RWPE2 (cell line): ENCODE data around the gene RAF1.
A peak's percentile ranks its signal among the peaks of the same experiment; 100 is the strongest.

Experiments used
- ATAC-seq: fragments of 200-7000 bp; cut with Tn5 transposase; 3 replicates; pipeline ENCODE4 v1.9.1; 2021; ENCODE audit warnings: low read depth
- DNase-seq: peaks from one replicate; pipeline ENCODE4 v3.0.0-alpha.2; 2020; ENCODE audit warnings: low spot score
- H3K27ac ChIP-seq: fragments of 450-650 bp; 2 replicates; pipeline ENCODE4 v1.5.1; 2017; ENCODE audit warnings: mild to moderate bottlenecking; ENCODE audit not compliant: poor library complexity, severe bottlenecking
- H3K27me3 ChIP-seq: fragments of 250-450 bp; sonication (Bioruptor Pico); 2 replicates; pipeline ENCODE4 v1.5.1; 2021; ENCODE audit warnings: mild to moderate bottlenecking, moderate library complexity; ENCODE audit not compliant: insufficient read depth, poor library complexity, severe bottlenecking
- H3K36me3 ChIP-seq: fragments of 250-450 bp; sonication (Bioruptor Pico); 2 replicates; pipeline ENCODE4 v1.5.1; 2020; ENCODE audit warnings: low read depth, mild to moderate bottlenecking, moderate library complexity
- H3K4me1 ChIP-seq: fragments of 250-450 bp; sonication (Bioruptor Pico); 2 replicates; pipeline ENCODE4 v1.5.1; 2021; ENCODE audit warnings: mild to moderate bottlenecking, moderate library complexity; ENCODE audit not compliant: insufficient read depth, poor library complexity, severe bottlenecking
- H3K4me3 ChIP-seq: fragments of 250-450 bp; sonication (Bioruptor Pico); 2 replicates; pipeline ENCODE4 v1.5.1; 2021; ENCODE audit warnings: mild to moderate bottlenecking, moderate library complexity; ENCODE audit not compliant: severe bottlenecking
- H3K9me3 ChIP-seq: fragments of 250-450 bp; sonication (Bioruptor Pico); 2 replicates; pipeline ENCODE4 v1.5.1; 2021; ENCODE audit warnings: mild to moderate bottlenecking, moderate library complexity; ENCODE audit not compliant: severe bottlenecking
- TF ChIP-seq, protein P1 (sequence below): fragments of 450-650 bp; IDR thresholded peaks from one replicate; pipeline ENCODE4 v1.5.1; 2017; ENCODE audit warnings: mild to moderate bottlenecking, moderate library complexity; ENCODE audit not compliant: poor library complexity, severe bottlenecking

The RAF1 gene

DNA sequence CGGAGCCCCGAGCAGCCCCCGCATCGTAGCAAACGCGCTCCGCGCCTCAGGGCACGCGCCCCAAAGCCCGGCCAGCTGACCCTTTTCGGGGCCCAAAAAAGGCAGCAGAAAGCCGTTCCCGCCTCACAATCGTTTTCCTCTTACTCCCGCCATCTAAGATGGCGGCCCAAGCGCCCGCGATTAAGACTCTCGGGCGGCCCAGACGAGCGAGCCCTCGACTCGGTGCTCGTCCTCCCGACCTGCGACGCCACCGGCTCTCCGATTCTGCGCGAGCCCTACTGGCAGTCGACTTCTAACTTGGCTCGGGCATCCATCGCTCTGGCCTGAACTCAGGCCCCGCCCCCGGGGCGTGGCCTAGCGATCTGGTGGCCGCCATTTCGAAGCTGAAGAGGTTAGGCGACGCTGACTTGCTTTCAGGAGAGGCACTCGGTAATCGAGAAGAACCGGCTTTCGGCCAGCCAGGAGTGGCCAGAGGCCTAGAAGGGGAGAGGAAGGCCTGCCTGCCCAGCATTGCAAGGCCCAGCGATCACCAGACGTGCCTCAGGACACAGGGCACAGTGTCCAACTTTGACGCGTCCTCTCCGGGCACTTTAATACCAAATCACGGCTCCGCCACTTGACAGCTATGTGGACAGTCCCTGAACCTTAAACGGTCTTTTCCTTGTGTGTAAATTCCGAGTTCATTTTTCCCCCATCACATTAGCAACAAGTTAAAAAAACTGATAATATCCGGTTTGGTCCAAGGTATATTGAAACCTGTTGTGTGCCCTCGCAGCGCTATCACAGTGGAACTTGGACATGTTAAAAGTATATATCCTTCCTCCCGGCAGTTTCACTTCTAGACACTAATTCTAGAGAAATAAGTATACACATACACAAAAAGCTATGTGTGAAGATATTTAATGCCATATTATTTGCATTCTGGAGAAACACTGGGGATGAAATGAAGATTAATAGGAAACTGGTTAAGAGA is at the start of gene RAF1:
Gene RAF1 (minus strand): TSS at position 182 of the 973 bp plus-strand sequence. CDS start 45,396 bp downstream, outside the sequence.
- peak; percentile 97 for DNase-seq
- peak within 1 kb of the TSS; percentile 95 for H3K4me3 ChIP-seq
- H3K27me3 ChIP-seq, result no peaks in the 10 kb centered on the region
- peak; percentile 87 for ATAC-seq
- peaks cover 15% of the 10 kb centered on the region for H3K4me1 ChIP-seq
- TF ChIP-seq, protein P1, sequence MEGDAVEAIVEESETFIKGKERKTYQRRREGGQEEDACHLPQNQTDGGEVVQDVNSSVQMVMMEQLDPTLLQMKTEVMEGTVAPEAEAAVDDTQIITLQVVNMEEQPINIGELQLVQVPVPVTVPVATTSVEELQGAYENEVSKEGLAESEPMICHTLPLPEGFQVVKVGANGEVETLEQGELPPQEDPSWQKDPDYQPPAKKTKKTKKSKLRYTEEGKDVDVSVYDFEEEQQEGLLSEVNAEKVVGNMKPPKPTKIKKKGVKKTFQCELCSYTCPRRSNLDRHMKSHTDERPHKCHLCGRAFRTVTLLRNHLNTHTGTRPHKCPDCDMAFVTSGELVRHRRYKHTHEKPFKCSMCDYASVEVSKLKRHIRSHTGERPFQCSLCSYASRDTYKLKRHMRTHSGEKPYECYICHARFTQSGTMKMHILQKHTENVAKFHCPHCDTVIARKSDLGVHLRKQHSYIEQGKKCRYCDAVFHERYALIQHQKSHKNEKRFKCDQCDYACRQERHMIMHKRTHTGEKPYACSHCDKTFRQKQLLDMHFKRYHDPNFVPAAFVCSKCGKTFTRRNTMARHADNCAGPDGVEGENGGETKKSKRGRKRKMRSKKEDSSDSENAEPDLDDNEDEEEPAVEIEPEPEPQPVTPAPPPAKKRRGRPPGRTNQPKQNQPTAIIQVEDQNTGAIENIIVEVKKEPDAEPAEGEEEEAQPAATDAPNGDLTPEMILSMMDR, result no peak
- H3K36me3 ChIP-seq, result no peaks in the 10 kb centered on the region
- H3K27ac ChIP-seq, result peak within 1 kb of the TSS; percentile 84
- H3K9me3 ChIP-seq, result no peaks in the 10 kb centered on the region

DNA sequence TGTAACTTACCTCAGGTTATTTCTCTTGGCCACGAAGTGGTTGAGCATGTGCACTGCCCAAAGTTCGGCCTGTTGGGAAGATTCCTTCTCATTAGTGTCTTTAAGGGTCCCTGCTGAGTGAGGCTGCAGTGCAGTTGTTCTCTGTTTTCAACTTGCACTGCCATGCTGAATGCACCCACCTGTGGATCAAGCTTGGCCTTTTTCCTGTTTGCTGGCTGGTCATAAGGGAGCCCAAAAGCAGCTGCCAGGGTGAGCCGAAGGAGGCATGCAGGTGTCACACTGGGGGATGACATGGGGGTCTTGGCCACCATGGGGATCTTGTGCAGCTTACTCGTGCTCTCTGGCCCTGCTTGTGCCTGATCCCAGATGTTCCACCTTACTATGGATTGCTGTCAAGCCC is 46.1 kb upstream of the RAF1 start:
- H3K36me3 ChIP-seq, result no peaks in the 10 kb centered on the region
- no peak overlapping the region for H3K27ac ChIP-seq
- no peaks in the 10 kb centered on the region for H3K4me1 ChIP-seq
- no peaks in the 10 kb centered on the region for H3K27me3 ChIP-seq
- DNase-seq (no peak), ATAC-seq (no peak)
- TF ChIP-seq, protein P1, result no peak
- H3K4me3 ChIP-seq, result no peak overlapping the region
- H3K9me3 ChIP-seq, result no peaks in the 10 kb centered on the region

DNA sequence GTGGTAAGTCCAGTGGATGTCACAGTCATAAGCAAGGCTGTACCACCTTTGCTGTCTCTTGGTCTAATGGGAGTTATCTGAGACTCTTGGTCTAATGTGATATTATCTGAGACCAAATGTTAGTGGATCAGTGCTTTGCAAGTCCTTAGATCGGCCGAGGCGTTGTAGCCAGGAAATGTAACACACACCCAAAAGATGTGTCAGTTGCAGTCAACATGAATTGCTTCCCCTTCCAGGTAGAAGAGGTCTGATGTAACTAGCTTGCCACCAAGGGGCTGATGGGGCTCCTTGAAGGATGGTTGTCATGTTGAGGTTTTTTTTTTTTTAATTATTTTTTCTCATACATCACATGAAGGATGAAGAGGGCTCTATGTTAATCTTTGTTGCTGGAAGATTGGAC is 45.4 kb upstream of the RAF1 start:
- Histone ChIP-seq H3K9me3 (no peaks in the 10 kb centered on the region), H3K27me3 (no peaks in the 10 kb centered on the region), H3K36me3 (no peaks in the 10 kb centered on the region), H3K27ac (no peak overlapping the region), H3K4me3 (no peak overlapping the region), H3K4me1 (no peaks in the 10 kb centered on the region)
- DNase-seq (no peak), ATAC-seq (no peak)
- TF ChIP-seq, protein P1, result no peak

DNA sequence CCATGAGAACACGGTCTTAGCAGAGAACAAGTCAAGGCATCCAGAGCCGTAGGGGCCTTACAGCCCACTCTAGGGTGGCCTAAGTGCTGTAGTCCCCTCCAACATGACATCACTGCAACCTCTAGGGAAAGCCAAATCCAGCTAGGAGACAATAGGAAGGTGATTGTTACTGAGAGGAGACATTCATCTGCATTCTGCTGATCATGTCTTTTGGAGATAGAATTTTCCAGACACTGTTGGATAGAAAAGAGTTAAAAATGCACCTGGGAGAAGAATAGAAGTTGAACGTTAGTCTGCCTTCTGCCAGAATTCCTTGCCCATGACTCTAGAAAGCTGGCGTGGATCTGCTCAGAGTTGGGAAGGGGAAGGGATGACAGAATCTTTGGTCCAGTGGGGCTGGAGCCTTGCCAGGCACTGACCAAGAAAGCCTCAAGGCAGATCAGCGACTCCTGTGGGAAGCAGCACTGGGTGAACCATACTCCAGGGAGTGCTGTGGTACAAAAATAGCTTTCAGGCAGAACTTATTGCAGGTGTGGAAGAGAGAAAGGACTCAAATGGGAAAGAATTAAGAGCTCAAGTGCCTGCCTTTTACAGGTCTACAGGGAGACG is 44.8 kb upstream of the RAF1 start:
- ATAC-seq (peak; percentile 77), DNase-seq (peak; percentile 74)
- Histone ChIP-seq H3K4me1 (peaks cover 1% of the 10 kb centered on the region), H3K36me3 (no peaks in the 10 kb centered on the region), H3K9me3 (no peaks in the 10 kb centered on the region), H3K4me3 (no peak overlapping the region), H3K27me3 (no peaks in the 10 kb centered on the region), H3K27ac (no peak overlapping the region)
- TF ChIP-seq, protein P1, result peak; percentile 15
